GM23338 (cell line): Measurements from ENCODE around the gene IL4I1. TPM values are rescaled to one million over a fixed set of nuclear protein-coding genes. Genes with fewer than 3 reads are reported as not detected.
A peak's percentile ranks its signal among the peaks of the same experiment; 100 is the strongest.

ENCODE experiments used
- ATAC-seq: fragments of 200-7000 bp; cut with Tn5 transposase; 3 replicates; pipeline ENCODE4 v1.9.1; 2020
- DNase-seq: peaks from one replicate; pipeline ENCODE4 v3.0.0-alpha.2; 2015; ENCODE audit warnings: low spot score
- H2AFZ ChIP-seq: fragments of 200-600 bp; sonication (generic); 2 replicates; pipeline ENCODE4 v1.8.0; 2016; ENCODE audit warnings: antibody characterized with exemption, mild to moderate bottlenecking, moderate library complexity
- H3F3A ChIP-seq: fragments of 200-600 bp; sonication (generic); replicated peaks from 2 replicates; pipeline ENCODE4 v1.8.0; 2017; ENCODE audit warnings: antibody characterized with exemption, mixed run types, low read depth
- H3K27ac ChIP-seq: fragments of 200-600 bp; sonication (generic); 2 replicates; pipeline ENCODE4 v1.6.1; 2016; ENCODE audit warnings: low read depth
- H3K27me3 ChIP-seq: fragments of 200-600 bp; sonication (generic); 2 replicates; pipeline ENCODE4 v1.8.0; 2016; ENCODE audit warnings: mild to moderate bottlenecking, mixed run types, moderate library complexity; ENCODE audit not compliant: insufficient read depth
- H3K36me3 ChIP-seq: fragments of 200-600 bp; sonication (generic); 2 replicates; pipeline ENCODE4 v1.8.0; 2016; ENCODE audit warnings: mild to moderate bottlenecking; ENCODE audit not compliant: insufficient read depth
- H3K4me1 ChIP-seq: fragments of 200-600 bp; sonication (generic); 2 replicates; pipeline ENCODE4 v1.8.0; 2016; ENCODE audit warnings: mild to moderate bottlenecking, moderate library complexity; ENCODE audit not compliant: insufficient read depth
- H3K4me2 ChIP-seq: fragments of 200-600 bp; sonication (generic); 2 replicates; pipeline ENCODE4 v1.7.1; 2017; ENCODE audit warnings: mixed run types
- H3K4me3 ChIP-seq: fragments of 200-600 bp; sonication (generic); 2 replicates; pipeline ENCODE4 v1.6.1; 2016; ENCODE audit warnings: mixed run types
- H3K79me2 ChIP-seq: fragments of 200-600 bp; sonication (generic); replicated peaks from 2 replicates; pipeline ENCODE4 v1.8.0; 2017; ENCODE audit warnings: mild to moderate bottlenecking; ENCODE audit not compliant: insufficient read depth
- H3K9me2 ChIP-seq: fragments of 200-600 bp; sonication (generic); 2 replicates; pipeline ENCODE4 v1.8.0; 2017; ENCODE audit not compliant: insufficient read depth
- H4K20me1 ChIP-seq: fragments of 200-600 bp; sonication (generic); replicated peaks from 2 replicates; pipeline ENCODE4 v1.8.0; 2017; ENCODE audit warnings: mild to moderate bottlenecking; ENCODE audit not compliant: insufficient read depth
- H3K27ac Mint-ChIP-seq: 2 replicates; pipeline ENCODE4 v1.8.0; 2020; ENCODE audit warnings: inconsistent platforms, mild to moderate bottlenecking, moderate library complexity, mixed read lengths
- H3K27me3 Mint-ChIP-seq: 3 replicates; pipeline ENCODE4 v1.8.0; 2022; ENCODE audit warnings: low read depth, mild to moderate bottlenecking, moderate library complexity, mixed read lengths, inconsistent platforms; ENCODE audit not compliant: insufficient read depth, poor library complexity
- H3K36me3 Mint-ChIP-seq: 3 replicates; pipeline ENCODE4 v1.8.0; 2021; ENCODE audit warnings: low read depth, mild to moderate bottlenecking, inconsistent platforms, moderate library complexity, mixed read lengths
- H3K4me1 Mint-ChIP-seq: 3 replicates; pipeline ENCODE4 v1.8.0; 2020; ENCODE audit warnings: mild to moderate bottlenecking, inconsistent platforms, mixed read lengths
- H3K4me3 Mint-ChIP-seq: 3 replicates; pipeline ENCODE4 v1.8.0; 2021; ENCODE audit warnings: moderate library complexity, mild to moderate bottlenecking, inconsistent platforms, mixed read lengths
- H3K9me3 Mint-ChIP-seq: 3 replicates; pipeline ENCODE4 v1.8.0; 2020; ENCODE audit warnings: moderate library complexity, mild to moderate bottlenecking, inconsistent platforms, mixed read lengths
- CREB1 ChIP-seq: fragments of 250-450 bp; sonication (Bioruptor Pico); IDR thresholded peaks from 2 replicates; pipeline ENCODE4 v1.5.0; 2020; ENCODE audit warnings: low read depth, mild to moderate bottlenecking, moderate library complexity
- EZH2 ChIP-seq: fragments of 200-600 bp; sonication (generic); IDR thresholded peaks from one replicate; pipeline ENCODE4 v1.8.0; 2017; ENCODE audit warnings: antibody characterized with exemption, mild to moderate bottlenecking, low read depth; ENCODE audit not compliant: unreplicated experiment
- POLR2AphosphoS5 ChIP-seq: IDR thresholded peaks from 2 replicates; pipeline ENCODE4 v1.6.1; 2016; ENCODE audit warnings: antibody characterized with exemption, low read depth
- ZNF114 ChIP-seq: fragments of 250-450 bp; sonication (Bioruptor Pico); IDR thresholded peaks from 2 replicates; pipeline ENCODE4 v1.5.0; 2020; ENCODE audit warnings: mild to moderate bottlenecking, moderate library complexity
- polyA plus RNA-seq: library from polyadenylated mRNA; unstranded; fragments of >200 nt; fragmentation: Nextera tagmentation; extraction: Ambion mirVana; gene quantifications from 2 replicates; pipeline ENCODE4 v1.2.1, GENCODE V29; 2016
- total RNA-seq: library from RNA; depleted of rRNA; stranded (reverse); fragments of >200 nt; shearing (Covaris generic); gene quantifications from 2 replicates; pipeline ENCODE4 v1.2.3, GENCODE V29; 2014
- TF ChIP-seq, protein P1 (sequence below): fragments of 250-450 bp; sonication (Bioruptor Pico); IDR thresholded peaks from 2 replicates; pipeline ENCODE4 v1.5.0; 2020; ENCODE audit warnings: mild to moderate bottlenecking, moderate library complexity
- TF ChIP-seq, protein P2 (sequence below): IDR thresholded peaks from one replicate; pipeline ENCODE4 v1.6.1; 2018; ENCODE audit warnings: antibody characterized with exemption; ENCODE audit not compliant: unreplicated experiment

The IL4I1 gene
- total and polyA plus RNA-seq, 2 experiments from 2014 or later, result 0.60 to 0.69 TPM

DNA sequence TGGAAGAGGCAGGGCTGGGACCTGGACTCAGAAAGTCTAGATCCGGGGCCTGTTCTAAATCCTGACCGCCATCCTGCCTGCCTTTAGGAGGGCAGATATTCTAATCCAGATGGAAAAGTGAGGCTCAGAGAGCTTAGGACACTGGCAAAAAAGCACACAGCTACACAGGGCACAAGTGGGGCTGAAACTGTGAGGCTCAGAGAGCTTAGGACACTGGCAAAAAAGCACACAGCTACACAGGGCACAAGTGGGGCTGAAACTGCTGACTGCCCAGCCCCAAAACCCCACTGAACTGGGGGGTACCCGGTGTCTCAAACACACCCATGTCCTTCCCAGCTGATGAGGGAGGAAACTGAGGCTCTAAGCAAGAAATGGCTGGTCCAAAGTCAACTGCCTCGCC is 21.5 kb downstream of the IL4I1 start:
- Mint-ChIP-seq H3K27me3 (peaks cover 18% of the 10 kb centered on the region), H3K4me1 (peaks cover 29% of the 10 kb centered on the region), H3K27ac (peak overlapping the region; percentile 65; the same call in 1 of the 2 replicates), H3K36me3 (peaks cover 33% of the 10 kb centered on the region), H3K9me3 (no peaks in the 10 kb centered on the region; the same call in 2 of the 3 replicates), H3K4me3 (no peak overlapping the region)
- Histone ChIP-seq H3K79me2 (peaks cover 38% of the 10 kb centered on the region), H3K27me3 (no peaks in the 10 kb centered on the region), H3F3A (peaks cover 21% of the 10 kb centered on the region; the same call in 1 of the 2 replicates), H3K4me3 (peak overlapping the region; percentile 63), H2AFZ (no peak overlapping the region), H3K9me2 (no peaks in the 10 kb centered on the region), H3K4me2 (peak overlapping the region; percentile 95), H4K20me1 (peaks cover under 1% of the 10 kb centered on the region), H3K27ac (no peak overlapping the region), H3K36me3 (0 out of 2 replicates have a peak, but pooled peaks cover 12% of the 10 kb centered on the region), H3K4me1 (peaks cover 21% of the 10 kb centered on the region; the same call in 1 of the 2 replicates)
- no peak for TF ChIP-seq ZNF114 (CRISPR knock-in tag)
- TF ChIP-seq, protein P1, sequence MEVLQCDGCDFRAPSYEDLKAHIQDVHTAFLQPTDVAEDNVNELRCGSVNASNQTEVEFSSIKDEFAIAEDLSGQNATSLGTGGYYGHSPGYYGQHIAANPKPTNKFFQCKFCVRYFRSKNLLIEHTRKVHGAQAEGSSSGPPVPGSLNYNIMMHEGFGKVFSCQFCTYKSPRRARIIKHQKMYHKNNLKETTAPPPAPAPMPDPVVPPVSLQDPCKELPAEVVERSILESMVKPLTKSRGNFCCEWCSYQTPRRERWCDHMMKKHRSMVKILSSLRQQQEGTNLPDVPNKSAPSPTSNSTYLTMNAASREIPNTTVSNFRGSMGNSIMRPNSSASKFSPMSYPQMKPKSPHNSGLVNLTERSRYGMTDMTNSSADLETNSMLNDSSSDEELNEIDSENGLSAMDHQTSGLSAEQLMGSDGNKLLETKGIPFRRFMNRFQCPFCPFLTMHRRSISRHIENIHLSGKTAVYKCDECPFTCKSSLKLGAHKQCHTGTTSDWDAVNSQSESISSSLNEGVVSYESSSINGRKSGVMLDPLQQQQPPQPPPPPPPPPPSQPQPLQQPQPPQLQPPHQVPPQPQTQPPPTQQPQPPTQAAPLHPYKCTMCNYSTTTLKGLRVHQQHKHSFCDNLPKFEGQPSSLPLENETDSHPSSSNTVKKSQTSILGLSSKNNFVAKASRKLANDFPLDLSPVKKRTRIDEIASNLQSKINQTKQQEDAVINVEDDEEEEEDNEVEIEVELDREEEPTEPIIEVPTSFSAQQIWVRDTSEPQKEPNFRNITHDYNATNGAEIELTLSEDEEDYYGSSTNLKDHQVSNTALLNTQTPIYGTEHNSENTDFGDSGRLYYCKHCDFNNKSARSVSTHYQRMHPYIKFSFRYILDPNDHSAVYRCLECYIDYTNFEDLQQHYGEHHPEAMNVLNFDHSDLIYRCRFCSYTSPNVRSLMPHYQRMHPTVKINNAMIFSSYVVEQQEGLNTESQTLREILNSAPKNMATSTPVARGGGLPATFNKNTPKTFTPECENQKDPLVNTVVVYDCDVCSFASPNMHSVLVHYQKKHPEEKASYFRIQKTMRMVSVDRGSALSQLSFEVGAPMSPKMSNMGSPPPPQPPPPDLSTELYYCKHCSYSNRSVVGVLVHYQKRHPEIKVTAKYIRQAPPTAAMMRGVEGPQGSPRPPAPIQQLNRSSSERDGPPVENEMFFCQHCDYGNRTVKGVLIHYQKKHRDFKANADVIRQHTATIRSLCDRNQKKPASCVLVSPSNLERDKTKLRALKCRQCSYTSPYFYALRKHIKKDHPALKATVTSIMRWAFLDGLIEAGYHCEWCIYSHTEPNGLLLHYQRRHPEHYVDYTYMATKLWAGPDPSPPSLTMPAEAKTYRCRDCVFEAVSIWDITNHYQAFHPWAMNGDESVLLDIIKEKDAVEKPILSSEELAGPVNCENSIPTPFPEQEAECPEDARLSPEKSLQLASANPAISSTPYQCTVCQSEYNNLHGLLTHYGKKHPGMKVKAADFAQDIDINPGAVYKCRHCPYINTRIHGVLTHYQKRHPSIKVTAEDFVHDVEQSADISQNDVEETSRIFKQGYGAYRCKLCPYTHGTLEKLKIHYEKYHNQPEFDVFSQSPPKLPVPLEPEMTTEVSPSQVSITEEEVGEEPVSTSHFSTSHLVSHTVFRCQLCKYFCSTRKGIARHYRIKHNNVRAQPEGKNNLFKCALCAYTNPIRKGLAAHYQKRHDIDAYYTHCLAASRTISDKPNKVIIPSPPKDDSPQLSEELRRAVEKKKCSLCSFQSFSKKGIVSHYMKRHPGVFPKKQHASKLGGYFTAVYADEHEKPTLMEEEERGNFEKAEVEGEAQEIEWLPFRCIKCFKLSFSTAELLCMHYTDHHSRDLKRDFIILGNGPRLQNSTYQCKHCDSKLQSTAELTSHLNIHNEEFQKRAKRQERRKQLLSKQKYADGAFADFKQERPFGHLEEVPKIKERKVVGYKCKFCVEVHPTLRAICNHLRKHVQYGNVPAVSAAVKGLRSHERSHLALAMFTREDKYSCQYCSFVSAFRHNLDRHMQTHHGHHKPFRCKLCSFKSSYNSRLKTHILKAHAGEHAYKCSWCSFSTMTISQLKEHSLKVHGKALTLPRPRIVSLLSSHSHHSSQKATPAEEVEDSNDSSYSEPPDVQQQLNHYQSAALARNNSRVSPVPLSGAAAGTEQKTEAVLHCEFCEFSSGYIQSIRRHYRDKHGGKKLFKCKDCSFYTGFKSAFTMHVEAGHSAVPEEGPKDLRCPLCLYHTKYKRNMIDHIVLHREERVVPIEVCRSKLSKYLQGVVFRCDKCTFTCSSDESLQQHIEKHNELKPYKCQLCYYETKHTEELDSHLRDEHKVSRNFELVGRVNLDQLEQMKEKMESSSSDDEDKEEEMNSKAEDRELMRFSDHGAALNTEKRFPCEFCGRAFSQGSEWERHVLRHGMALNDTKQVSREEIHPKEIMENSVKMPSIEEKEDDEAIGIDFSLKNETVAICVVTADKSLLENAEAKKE (CRISPR knock-in tag), result no peak
- no peak for TF ChIP-seq POLR2AphosphoS5
- TF ChIP-seq, protein P2, sequence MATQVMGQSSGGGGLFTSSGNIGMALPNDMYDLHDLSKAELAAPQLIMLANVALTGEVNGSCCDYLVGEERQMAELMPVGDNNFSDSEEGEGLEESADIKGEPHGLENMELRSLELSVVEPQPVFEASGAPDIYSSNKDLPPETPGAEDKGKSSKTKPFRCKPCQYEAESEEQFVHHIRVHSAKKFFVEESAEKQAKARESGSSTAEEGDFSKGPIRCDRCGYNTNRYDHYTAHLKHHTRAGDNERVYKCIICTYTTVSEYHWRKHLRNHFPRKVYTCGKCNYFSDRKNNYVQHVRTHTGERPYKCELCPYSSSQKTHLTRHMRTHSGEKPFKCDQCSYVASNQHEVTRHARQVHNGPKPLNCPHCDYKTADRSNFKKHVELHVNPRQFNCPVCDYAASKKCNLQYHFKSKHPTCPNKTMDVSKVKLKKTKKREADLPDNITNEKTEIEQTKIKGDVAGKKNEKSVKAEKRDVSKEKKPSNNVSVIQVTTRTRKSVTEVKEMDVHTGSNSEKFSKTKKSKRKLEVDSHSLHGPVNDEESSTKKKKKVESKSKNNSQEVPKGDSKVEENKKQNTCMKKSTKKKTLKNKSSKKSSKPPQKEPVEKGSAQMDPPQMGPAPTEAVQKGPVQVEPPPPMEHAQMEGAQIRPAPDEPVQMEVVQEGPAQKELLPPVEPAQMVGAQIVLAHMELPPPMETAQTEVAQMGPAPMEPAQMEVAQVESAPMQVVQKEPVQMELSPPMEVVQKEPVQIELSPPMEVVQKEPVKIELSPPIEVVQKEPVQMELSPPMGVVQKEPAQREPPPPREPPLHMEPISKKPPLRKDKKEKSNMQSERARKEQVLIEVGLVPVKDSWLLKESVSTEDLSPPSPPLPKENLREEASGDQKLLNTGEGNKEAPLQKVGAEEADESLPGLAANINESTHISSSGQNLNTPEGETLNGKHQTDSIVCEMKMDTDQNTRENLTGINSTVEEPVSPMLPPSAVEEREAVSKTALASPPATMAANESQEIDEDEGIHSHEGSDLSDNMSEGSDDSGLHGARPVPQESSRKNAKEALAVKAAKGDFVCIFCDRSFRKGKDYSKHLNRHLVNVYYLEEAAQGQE, result no peak
- TF ChIP-seq CREB1 (CRISPR knock-in tag), result no peak
- no peak for TF ChIP-seq EZH2
- ATAC-seq, result no peak
- DNase-seq, result no peak
